Ecto neural progenitor cell (in vitro differentiated cells): Measurements from ENCODE around the gene FBXL2.
"Not testable (repeated sequence)": the region's sequence is repeated elsewhere in the genome, so short reads cannot be mapped to it uniquely, and the experiment has no call there.

Experiments
- DNase-seq: peaks from one replicate; pipeline ENCODE4 v3.0.0-alpha.2; 2018; ENCODE audit warnings: low spot score

Gene FBXL2

GRCh38 chr3:33429306-33429705, 152.1 kb downstream of the FBXL2 start:
- not testable (repeated sequence) for DNase-seq

- DNase-seq, result no peak
These were observed 152.8 kb downstream of the FBXL2 start for GRCh38 chr3:33430061-33430460.

GRCh38 chr3:33430571-33430970, 153.3 kb downstream of the FBXL2 start:
- no peak for DNase-seq

- DNase-seq, result no peak
These were observed 156.6 kb downstream of the FBXL2 start for GRCh38 chr3:33433843-33434242.
